Fibroblast of lung (primary cell): ENCODE results near the gene DCAF11.

Experiments used
- CTCF ChIP-seq, 2 donors: IDR thresholded peaks in 1 of 2; conservative IDR thresholded peaks in 1 of 2; 1 replicate in 1 of 2; 2 replicates in 1 of 2; pipeline ENCODE4 v1.5.1; 2011 to 2012; ENCODE audit warnings: low read length in 2 of 2, control low read depth in 1 of 2, inconsistent platforms in 1 of 2, low read depth in 1 of 2, mild to moderate bottlenecking in 1 of 2
- EZH2 ChIP-seq: IDR thresholded peaks from 2 replicates; pipeline ENCODE4 v1.5.1; 2012; ENCODE audit warnings: low read length, control low read depth, mild to moderate bottlenecking; ENCODE audit errors: missing control alignments

GRCh38 chr14:24150993-24151392 lies 36.4 kb downstream of the DCAF11 start:
- no peak for TF ChIP-seq CTCF (conservative IDR thresholded peaks at IDR 0.05 in 1 of 2, IDR thresholded peaks at IDR 0.05 in 1 of 2; ENCODE audit: low read depth in 1 of 2, low read length in 2 of 2)
- TF ChIP-seq EZH2: no peak
